OCI-LY3 (cell line): ENCODE data around the gene TBX4.
"Not testable (repeated sequence)": the region's sequence is repeated elsewhere in the genome, so short reads cannot be mapped to it uniquely, and the experiment has no call there.

ENCODE experiments used
- CTCF ChIP-seq: fragments of 200-600, 300-600 bp; sonication (generic); IDR thresholded peaks from 2 replicates; pipeline ENCODE4 v1.5.1; 2014; ENCODE audit warnings: antibody characterized with exemption, low read length, low read depth
- EZH2phosphoT487 ChIP-seq: fragments of 200-600 bp; shearing (Covaris generic); IDR thresholded peaks from 2 replicates; pipeline ENCODE4 v1.6.1; 2018; ENCODE audit warnings: antibody characterized with exemption, mixed run types, low read depth

DNA sequence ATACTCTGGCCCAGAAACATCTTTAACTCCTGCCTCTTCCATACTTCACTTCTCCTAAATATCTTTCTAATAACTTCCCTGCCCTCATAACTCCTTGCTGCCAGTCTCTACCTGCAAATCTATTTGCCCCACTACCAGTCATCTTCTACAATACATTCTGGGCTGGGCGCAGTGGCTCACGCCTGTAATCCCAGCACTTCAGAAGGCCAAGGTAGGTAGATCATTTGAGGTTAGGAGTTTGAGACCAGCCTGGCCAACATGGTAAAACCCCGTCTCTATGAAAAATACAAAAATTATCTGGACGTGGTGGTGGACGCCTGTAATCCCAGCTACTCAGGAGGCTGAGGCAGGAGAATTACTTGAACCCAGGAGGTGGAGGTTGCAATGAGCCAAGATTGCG, 10.7 kb upstream of the TBX4 start:
- not testable (repeated sequence) for TF ChIP-seq CTCF, EZH2phosphoT487
